Activated naive CD4-positive, alpha-beta T cell treated with anti-CD3 and anti-CD28 coated beads, Interleukin-2, amount 50 U/mL, for 16 hours (primary cell): ENCODE measurements around the gene MEPE.
"Not testable (repeated sequence)": the region's sequence is repeated elsewhere in the genome, so short reads cannot be mapped to it uniquely, and the experiment has no call there.

ENCODE experiments used
- DNase-seq: peaks from one replicate; pipeline ENCODE4 v3.0.0-alpha.2; 2020

The MEPE gene

GRCh38 chr4:87890753-87891152 is 58.0 kb downstream of the MEPE start:
- DNase-seq: not testable (repeated sequence)

- DNase-seq: no peak
Measured at GRCh38 chr4:87895964-87896621, 63.3 kb downstream of the MEPE start.
